SK-N-SH treated with all-trans-retinoic acid at 6 μM for 48 hours (cell line): ENCODE results near the gene SNCB.

ENCODE experiments used
- ATAC-seq: fragments of 200-7000 bp; cut with Tn5 transposase; 3 replicates; pipeline ENCODE4 v1.9.1; 2020; ENCODE audit warnings: mild to moderate bottlenecking, moderate library complexity
- ARNTL ChIP-seq: fragments of 450-650 bp; formaldehyde crosslinking; IDR thresholded peaks from 2 replicates; pipeline ENCODE4 v1.5.0; 2020; ENCODE audit warnings: low read depth, mild to moderate bottlenecking, moderate library complexity, borderline replicate concordance
- BACH2 ChIP-seq: fragments of 250-450 bp; sonication (Bioruptor Pico); IDR thresholded peaks from 2 replicates; pipeline ENCODE4 v1.9.0; 2021; ENCODE audit warnings: mild to moderate bottlenecking, borderline replicate concordance
- CSDC2 ChIP-seq: fragments of 250-450 bp; sonication (Bioruptor Pico); IDR thresholded peaks from 2 replicates; pipeline ENCODE4 v1.5.0; 2020; ENCODE audit warnings: mild to moderate bottlenecking, moderate library complexity
- GLIS3 ChIP-seq: fragments of 250-450 bp; sonication (Bioruptor Pico); IDR thresholded peaks from 2 replicates; pipeline ENCODE4 v1.5.0; 2020; ENCODE audit warnings: mild to moderate bottlenecking, moderate library complexity
- ISL1 ChIP-seq: fragments of 250-450 bp; sonication (Bioruptor Pico); IDR thresholded peaks from 2 replicates; pipeline ENCODE4 v2.1.2; 2022; ENCODE audit warnings: mild to moderate bottlenecking, moderate library complexity
- OSR1 ChIP-seq: fragments of 250-450 bp; sonication (Bioruptor Pico); IDR thresholded peaks from 2 replicates; pipeline ENCODE4 v1.8.0; 2022; ENCODE audit warnings: moderate library complexity, mild to moderate bottlenecking, inconsistent platforms
- PPARA ChIP-seq: fragments of 250-450 bp; sonication (Bioruptor Pico); IDR thresholded peaks from 2 replicates; pipeline ENCODE4 v1.5.0; 2020; ENCODE audit warnings: mild to moderate bottlenecking, borderline replicate concordance
- RARB ChIP-seq: fragments of 250-450 bp; sonication (Bioruptor Pico); IDR thresholded peaks from 2 replicates; pipeline ENCODE4 v1.8.0; 2021; ENCODE audit warnings: mild to moderate bottlenecking, moderate library complexity
- SNAI2 ChIP-seq: fragments of 250-450 bp; sonication (Bioruptor Pico); IDR thresholded peaks from 2 replicates; pipeline ENCODE4 v1.5.0; 2020; ENCODE audit warnings: mild to moderate bottlenecking, moderate library complexity
- TCF4 ChIP-seq: fragments of 250-450 bp; sonication (Bioruptor Pico); IDR thresholded peaks from 2 replicates; pipeline ENCODE4 v1.8.0; 2021; ENCODE audit warnings: mild to moderate bottlenecking, moderate library complexity, borderline replicate concordance
- ZC3H10 ChIP-seq: fragments of 250-450 bp; sonication (Bioruptor Pico); IDR thresholded peaks from 2 replicates; pipeline ENCODE4 v1.5.1; 2021; ENCODE audit warnings: mild to moderate bottlenecking, moderate library complexity
- ZFP3 ChIP-seq: fragments of 250-450 bp; sonication (Bioruptor Pico); IDR thresholded peaks from 2 replicates; pipeline ENCODE4 v1.5.0; 2020; ENCODE audit warnings: mild to moderate bottlenecking, moderate library complexity
- ZFP30 ChIP-seq: fragments of 450-650 bp; formaldehyde crosslinking; IDR thresholded peaks from 2 replicates; pipeline ENCODE4 v1.5.0; 2022; ENCODE audit warnings: mild to moderate bottlenecking, moderate library complexity
- ZNF565 ChIP-seq: fragments of 450-650 bp; formaldehyde crosslinking; conservative IDR thresholded peaks from 2 replicates; pipeline ENCODE4 v1.5.0; 2020; ENCODE audit warnings: low read depth, mild to moderate bottlenecking, moderate library complexity
- ZNF70 ChIP-seq: fragments of 450-650 bp; formaldehyde crosslinking; IDR thresholded peaks from 2 replicates; pipeline ENCODE4 v1.5.0; 2020; ENCODE audit warnings: mild to moderate bottlenecking, moderate library complexity
- ZNF8 ChIP-seq: fragments of 450-650 bp; formaldehyde crosslinking; IDR thresholded peaks from 2 replicates; pipeline ENCODE4 v1.5.0; 2020; ENCODE audit warnings: mild to moderate bottlenecking, moderate library complexity
- TF ChIP-seq, protein P1 (sequence below): fragments of 250-450 bp; sonication (Bioruptor Pico); IDR thresholded peaks from 2 replicates; pipeline ENCODE4 v1.8.0; 2021; ENCODE audit warnings: low read depth, mild to moderate bottlenecking, moderate library complexity, borderline replicate concordance
- TF ChIP-seq, protein P2 (sequence below): fragments of 250-450 bp; sonication (Bioruptor Pico); IDR thresholded peaks from 2 replicates; pipeline ENCODE4 v1.8.0; 2020; ENCODE audit warnings: mild to moderate bottlenecking, moderate library complexity, borderline replicate concordance
- TF ChIP-seq, protein P3 (sequence below): fragments of 250-450 bp; sonication (Bioruptor Pico); IDR thresholded peaks from 2 replicates; pipeline ENCODE4 v1.5.0; 2020; ENCODE audit warnings: mild to moderate bottlenecking, moderate library complexity
- TF ChIP-seq, protein P4 (sequence below): fragments of 250-450 bp; sonication (Bioruptor Pico); IDR thresholded peaks from 2 replicates; pipeline ENCODE4 v1.5.1; 2020; ENCODE audit warnings: low read depth, mild to moderate bottlenecking, moderate library complexity
- TF ChIP-seq, protein P5 (sequence below): fragments of 250-450 bp; sonication (Bioruptor Pico); IDR thresholded peaks from 2 replicates; pipeline ENCODE4 v1.5.1; 2021; ENCODE audit warnings: mild to moderate bottlenecking, moderate library complexity

The SNCB gene

DNA sequence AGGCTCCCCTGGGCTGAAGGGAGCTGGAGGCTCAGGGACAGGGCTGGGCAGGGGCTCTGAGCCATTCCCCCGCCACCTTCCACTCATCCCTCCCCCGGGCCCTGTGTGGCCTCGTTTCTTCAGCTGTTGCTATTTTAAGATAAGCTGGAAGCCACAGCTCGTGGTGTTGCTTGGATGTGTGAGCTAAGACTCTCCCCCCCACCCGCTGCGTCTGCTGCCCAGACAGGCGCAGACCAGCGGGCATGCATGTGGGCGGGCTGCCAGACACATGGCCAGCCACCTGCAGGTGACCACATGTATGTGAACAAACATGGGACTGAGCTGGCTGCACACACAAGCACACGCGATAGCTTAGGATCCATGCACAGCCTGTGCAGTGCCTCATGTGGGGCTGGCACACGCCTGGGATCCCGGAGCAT is 8.7 kb downstream of the SNCB start:
- TF ChIP-seq RARB (no peak), ZFP30 (no peak), ARNTL (CRISPR knock-in tag) (no peak), BACH2 (CRISPR knock-in tag) (no peak), GLIS3 (CRISPR knock-in tag) (no peak), ZNF8 (CRISPR knock-in tag) (no peak), ZNF565 (CRISPR knock-in tag) (no peak), TCF4 (CRISPR knock-in tag) (no peak), PPARA (CRISPR knock-in tag) (no peak), CSDC2 (CRISPR knock-in tag) (no peak)
- TF ChIP-seq, protein P1, sequence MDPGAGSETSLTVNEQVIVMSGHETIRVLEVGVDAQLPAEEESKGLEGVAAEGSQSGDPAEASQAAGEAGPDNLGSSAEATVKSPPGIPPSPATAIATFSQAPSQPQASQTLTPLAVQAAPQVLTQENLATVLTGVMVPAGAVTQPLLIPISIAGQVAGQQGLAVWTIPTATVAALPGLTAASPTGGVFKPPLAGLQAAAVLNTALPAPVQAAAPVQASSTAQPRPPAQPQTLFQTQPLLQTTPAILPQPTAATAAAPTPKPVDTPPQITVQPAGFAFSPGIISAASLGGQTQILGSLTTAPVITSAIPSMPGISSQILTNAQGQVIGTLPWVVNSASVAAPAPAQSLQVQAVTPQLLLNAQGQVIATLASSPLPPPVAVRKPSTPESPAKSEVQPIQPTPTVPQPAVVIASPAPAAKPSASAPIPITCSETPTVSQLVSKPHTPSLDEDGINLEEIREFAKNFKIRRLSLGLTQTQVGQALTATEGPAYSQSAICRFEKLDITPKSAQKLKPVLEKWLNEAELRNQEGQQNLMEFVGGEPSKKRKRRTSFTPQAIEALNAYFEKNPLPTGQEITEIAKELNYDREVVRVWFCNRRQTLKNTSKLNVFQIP (CRISPR knock-in tag): no peak
- TF ChIP-seq, protein P2, sequence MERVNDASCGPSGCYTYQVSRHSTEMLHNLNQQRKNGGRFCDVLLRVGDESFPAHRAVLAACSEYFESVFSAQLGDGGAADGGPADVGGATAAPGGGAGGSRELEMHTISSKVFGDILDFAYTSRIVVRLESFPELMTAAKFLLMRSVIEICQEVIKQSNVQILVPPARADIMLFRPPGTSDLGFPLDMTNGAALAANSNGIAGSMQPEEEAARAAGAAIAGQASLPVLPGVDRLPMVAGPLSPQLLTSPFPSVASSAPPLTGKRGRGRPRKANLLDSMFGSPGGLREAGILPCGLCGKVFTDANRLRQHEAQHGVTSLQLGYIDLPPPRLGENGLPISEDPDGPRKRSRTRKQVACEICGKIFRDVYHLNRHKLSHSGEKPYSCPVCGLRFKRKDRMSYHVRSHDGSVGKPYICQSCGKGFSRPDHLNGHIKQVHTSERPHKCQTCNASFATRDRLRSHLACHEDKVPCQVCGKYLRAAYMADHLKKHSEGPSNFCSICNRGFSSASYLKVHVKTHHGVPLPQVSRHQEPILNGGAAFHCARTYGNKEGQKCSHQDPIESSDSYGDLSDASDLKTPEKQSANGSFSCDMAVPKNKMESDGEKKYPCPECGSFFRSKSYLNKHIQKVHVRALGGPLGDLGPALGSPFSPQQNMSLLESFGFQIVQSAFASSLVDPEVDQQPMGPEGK: no peak
- TF ChIP-seq, protein P3, sequence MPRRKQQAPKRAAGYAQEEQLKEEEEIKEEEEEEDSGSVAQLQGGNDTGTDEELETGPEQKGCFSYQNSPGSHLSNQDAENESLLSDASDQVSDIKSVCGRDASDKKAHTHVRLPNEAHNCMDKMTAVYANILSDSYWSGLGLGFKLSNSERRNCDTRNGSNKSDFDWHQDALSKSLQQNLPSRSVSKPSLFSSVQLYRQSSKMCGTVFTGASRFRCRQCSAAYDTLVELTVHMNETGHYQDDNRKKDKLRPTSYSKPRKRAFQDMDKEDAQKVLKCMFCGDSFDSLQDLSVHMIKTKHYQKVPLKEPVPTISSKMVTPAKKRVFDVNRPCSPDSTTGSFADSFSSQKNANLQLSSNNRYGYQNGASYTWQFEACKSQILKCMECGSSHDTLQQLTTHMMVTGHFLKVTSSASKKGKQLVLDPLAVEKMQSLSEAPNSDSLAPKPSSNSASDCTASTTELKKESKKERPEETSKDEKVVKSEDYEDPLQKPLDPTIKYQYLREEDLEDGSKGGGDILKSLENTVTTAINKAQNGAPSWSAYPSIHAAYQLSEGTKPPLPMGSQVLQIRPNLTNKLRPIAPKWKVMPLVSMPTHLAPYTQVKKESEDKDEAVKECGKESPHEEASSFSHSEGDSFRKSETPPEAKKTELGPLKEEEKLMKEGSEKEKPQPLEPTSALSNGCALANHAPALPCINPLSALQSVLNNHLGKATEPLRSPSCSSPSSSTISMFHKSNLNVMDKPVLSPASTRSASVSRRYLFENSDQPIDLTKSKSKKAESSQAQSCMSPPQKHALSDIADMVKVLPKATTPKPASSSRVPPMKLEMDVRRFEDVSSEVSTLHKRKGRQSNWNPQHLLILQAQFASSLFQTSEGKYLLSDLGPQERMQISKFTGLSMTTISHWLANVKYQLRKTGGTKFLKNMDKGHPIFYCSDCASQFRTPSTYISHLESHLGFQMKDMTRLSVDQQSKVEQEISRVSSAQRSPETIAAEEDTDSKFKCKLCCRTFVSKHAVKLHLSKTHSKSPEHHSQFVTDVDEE (CRISPR knock-in tag): no peak
- TF ChIP-seq, protein P4, sequence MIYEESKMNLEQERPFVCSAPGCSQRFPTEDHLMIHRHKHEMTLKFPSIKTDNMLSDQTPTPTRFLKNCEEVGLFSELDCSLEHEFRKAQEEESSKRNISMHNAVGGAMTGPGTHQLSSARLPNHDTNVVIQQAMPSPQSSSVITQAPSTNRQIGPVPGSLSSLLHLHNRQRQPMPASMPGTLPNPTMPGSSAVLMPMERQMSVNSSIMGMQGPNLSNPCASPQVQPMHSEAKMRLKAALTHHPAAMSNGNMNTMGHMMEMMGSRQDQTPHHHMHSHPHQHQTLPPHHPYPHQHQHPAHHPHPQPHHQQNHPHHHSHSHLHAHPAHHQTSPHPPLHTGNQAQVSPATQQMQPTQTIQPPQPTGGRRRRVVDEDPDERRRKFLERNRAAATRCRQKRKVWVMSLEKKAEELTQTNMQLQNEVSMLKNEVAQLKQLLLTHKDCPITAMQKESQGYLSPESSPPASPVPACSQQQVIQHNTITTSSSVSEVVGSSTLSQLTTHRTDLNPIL (CRISPR knock-in tag): no peak
- TF ChIP-seq, protein P5, sequence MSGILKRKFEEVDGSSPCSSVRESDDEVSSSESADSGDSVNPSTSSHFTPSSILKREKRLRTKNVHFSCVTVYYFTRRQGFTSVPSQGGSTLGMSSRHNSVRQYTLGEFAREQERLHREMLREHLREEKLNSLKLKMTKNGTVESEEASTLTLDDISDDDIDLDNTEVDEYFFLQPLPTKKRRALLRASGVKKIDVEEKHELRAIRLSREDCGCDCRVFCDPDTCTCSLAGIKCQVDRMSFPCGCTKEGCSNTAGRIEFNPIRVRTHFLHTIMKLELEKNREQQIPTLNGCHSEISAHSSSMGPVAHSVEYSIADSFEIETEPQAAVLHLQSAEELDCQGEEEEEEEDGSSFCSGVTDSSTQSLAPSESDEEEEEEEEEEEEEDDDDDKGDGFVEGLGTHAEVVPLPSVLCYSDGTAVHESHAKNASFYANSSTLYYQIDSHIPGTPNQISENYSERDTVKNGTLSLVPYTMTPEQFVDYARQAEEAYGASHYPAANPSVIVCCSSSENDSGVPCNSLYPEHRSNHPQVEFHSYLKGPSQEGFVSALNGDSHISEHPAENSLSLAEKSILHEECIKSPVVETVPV (CRISPR knock-in tag): no peak
- no peak for ATAC-seq

DNA sequence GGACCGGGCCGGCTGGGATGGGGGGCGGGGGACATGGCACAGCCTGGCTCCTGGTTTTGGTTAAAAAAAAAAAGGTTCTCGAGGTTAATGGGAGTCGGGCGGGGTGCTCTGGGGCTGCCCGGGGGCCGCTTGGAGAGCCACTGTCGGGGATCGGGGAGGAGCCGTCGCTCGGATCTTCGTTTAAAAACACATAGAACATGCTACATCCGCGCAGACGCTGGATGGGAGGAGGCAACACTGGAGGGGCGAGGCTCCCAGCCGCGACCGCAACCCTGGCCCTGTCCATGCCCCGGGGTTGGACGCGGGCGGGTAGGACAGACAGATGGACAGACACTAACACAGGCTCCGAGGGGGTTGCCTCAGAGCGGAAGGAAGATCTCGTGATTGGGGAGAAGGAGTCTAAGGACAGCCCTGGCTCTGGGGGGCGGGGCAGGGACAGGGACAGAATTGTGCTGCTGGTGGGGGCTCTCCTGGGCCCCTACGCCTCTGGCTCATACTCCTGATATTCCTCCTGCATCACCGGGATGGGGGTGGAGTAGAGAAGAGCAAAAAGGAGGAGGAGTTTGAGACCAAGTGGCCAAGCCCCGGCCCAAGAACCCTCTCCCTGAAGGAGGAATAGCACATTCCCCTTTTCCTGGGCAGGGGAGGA is 9.9 kb downstream of the SNCB start:
- no peak for TF ChIP-seq SNAI2
- no peak for TF ChIP-seq ZNF565 (CRISPR knock-in tag)
- TF ChIP-seq TCF4 (CRISPR knock-in tag): no peak
- TF ChIP-seq, protein P3 (CRISPR knock-in tag): no peak
- TF ChIP-seq GLIS3 (CRISPR knock-in tag): no peak
- TF ChIP-seq, protein P2: no peak
- TF ChIP-seq ZC3H10 (CRISPR knock-in tag): no peak
- TF ChIP-seq ZFP3: no peak
- TF ChIP-seq ZNF70 (CRISPR knock-in tag): no peak
- TF ChIP-seq ARNTL (CRISPR knock-in tag): no peak
- no peak for TF ChIP-seq ISL1 (CRISPR knock-in tag)
- no peak for TF ChIP-seq CSDC2 (CRISPR knock-in tag)
- no peak for TF ChIP-seq PPARA (CRISPR knock-in tag)
- no peak for TF ChIP-seq OSR1 (CRISPR knock-in tag)
- TF ChIP-seq, protein P1 (CRISPR knock-in tag): no peak
- no peak for TF ChIP-seq BACH2 (CRISPR knock-in tag)
- TF ChIP-seq ZFP30: no peak
- ATAC-seq: no peak
